Measurements from ENCODE around the gene GOLT1A.

Gene GOLT1A

GRCh38 chr1:204190212-204191211 is 23.3 kb downstream of the GOLT1A start:
- DNase-seq: peak; percentile 23

- DNase-seq: no peak
These were observed 24.7 kb downstream of the GOLT1A start for GRCh38 chr1:204188959-204189639.

- DNase-seq: no peak
These were observed 27.2 kb downstream of the GOLT1A start for GRCh38 chr1:204186597-204186996.

- DNase-seq: no peak
These were observed 32.7 kb downstream of the GOLT1A start for GRCh38 chr1:204181116-204181515.

- DNase-seq: no peak
These were observed 33.7 kb downstream of the GOLT1A start for GRCh38 chr1:204180133-204180532.

- no peak for DNase-seq
These were observed 35.1 kb downstream of the GOLT1A start for GRCh38 chr1:204178487-204179281.

- DNase-seq: no peak
These were observed 36.7 kb downstream of the GOLT1A start for GRCh38 chr1:204177133-204177532.

GRCh38 chr1:204176049-204176448 is 37.7 kb downstream of the GOLT1A start:
- no peak for DNase-seq

GRCh38 chr1:204174958-204175357 is 38.8 kb downstream of the GOLT1A start:
- no peak for DNase-seq

- DNase-seq: no peak
These were observed 41.3 kb downstream of the GOLT1A start for GRCh38 chr1:204172404-204173029.

- peak; percentile 70 for DNase-seq
These were observed 42.0 kb downstream of the GOLT1A start for GRCh38 chr1:204171751-204172178.

GRCh38 chr1:204170494-204171155 is 43.2 kb downstream of the GOLT1A start:
- no peak for DNase-seq

GRCh38 chr1:204169858-204170257 is 43.9 kb downstream of the GOLT1A start:
- DNase-seq: no peak

- DNase-seq: no peak
These were observed 46.1 kb downstream of the GOLT1A start for GRCh38 chr1:204167730-204168129.

GRCh38 chr1:204166219-204166618 is 47.6 kb downstream of the GOLT1A start, which contains the start of gene REN:
Gene REN, minus strand, starts transcription at chr1:204166337. Its CDS starts 44 bp downstream, at chr1:204166293.
- no peak for DNase-seq

- DNase-seq: peak; percentile 60
These were observed 51.2 kb downstream of the GOLT1A start for GRCh38 chr1:204162494-204163074.

- DNase-seq: no peak
These were observed 51.9 kb downstream of the GOLT1A start for GRCh38 chr1:204161609-204162493.

GRCh38 chr1:204157962-204158361 is 55.8 kb downstream of the GOLT1A start:
- DNase-seq: no peak

- DNase-seq: no peak
These were observed 57.9 kb downstream of the GOLT1A start for GRCh38 chr1:204155881-204156280.

- DNase-seq: no peak
These were observed 59.1 kb downstream of the GOLT1A start for GRCh38 chr1:204154568-204155255.
